Measurements from ENCODE around the gene DUSP19.

GRCh38 chr2:183091318-183091953, 12.9 kb downstream of the DUSP19 start:
- no peak for TF ChIP-seq POLR2A (IDR thresholded peaks at IDR 0.05; ENCODE audit: low read depth, low read length)
- no peak for TF ChIP-seq TAF1 (IDR thresholded peaks at IDR 0.05; ENCODE audit: low read depth, low read length)
- no peak for TF ChIP-seq POLR2AphosphoS5 (IDR thresholded peaks at IDR 0.05; ENCODE audit: low read depth, low read length)
- TF ChIP-seq SPI1 (IDR thresholded peaks at IDR 0.05; ENCODE audit: low read depth, low read length) = no peak
- TF ChIP-seq POU2F2 (IDR thresholded peaks at IDR 0.05; ENCODE audit: low read depth, low read length) = no peak
- no peak for TF ChIP-seq PAX5 (IDR thresholded peaks at IDR 0.05; ENCODE audit: insufficient read depth, low read length, severe bottlenecking)

All from GM12891 (cell line).